HepG2 (cell line): Measurements from ENCODE around the gene MAN1A1. TPM values are rescaled to one million over a fixed set of nuclear protein-coding genes. Genes with fewer than 3 reads are reported as not detected.

Experiments used
- ATAC-seq: fragments of 200-7000 bp; cut with Tn5 transposase; 3 replicates; pipeline ENCODE4 v1.9.1; 2020; ENCODE audit warnings: mild to moderate bottlenecking, moderate library complexity
- BruUV-seq: library from RNA; stranded (reverse); fragments of 400-500 nt; replicated peaks from 2 replicates; lab custom pipeline; 2021; lab: Mats Ljungman, UMichigan
- CTCF ChIA-PET: fragments of 300-600 bp; formaldehyde crosslinking; extraction: SDS; loops from one replicate; lab custom pipeline; 2021; ENCODE audit warnings: low total read pairs, inconsistent platforms, low intra/inter-chr PET ratio; lab: Yijun Ruan, JAX
- POLR2A ChIA-PET: fragments of 350-600 bp; sonication (Branson Sonifier 250); formaldehyde crosslinking; loops from one replicate; lab custom pipeline; 2020; ENCODE audit warnings: antibody characterized with exemption, inconsistent platforms; lab: Yijun Ruan, JAX
- DNase-seq: peaks from one replicate; pipeline ENCODE4 v3.0.0-alpha.2; 2015; ENCODE audit warnings: low spot score
- FAIRE-seq: peaks from 3 replicates; lab custom pipeline; 2011; peaks lifted over from hg19 to GRCh38; lab: Jason Lieb, UNC
- H2AFZ ChIP-seq: one replicate; pipeline ENCODE4 v1.6.1; 2011; ENCODE audit warnings: low read length, inconsistent platforms
- H3K27ac ChIP-seq: fragments of 300-600 bp; 3 replicates; pipeline ENCODE4 v1.8.0; 2011; ENCODE audit warnings: mixed run types, mild to moderate bottlenecking, mixed read lengths, low read length, inconsistent platforms; ENCODE audit not compliant: insufficient read depth; ENCODE audit errors: extremely low read length
- H3K27me3 ChIP-seq, 2 experiments: fragments of 200-600 bp in 1 of 2; 2 replicates in 1 of 2; 3 replicates in 1 of 2; pipeline versions ENCODE4 v1.6.0 to v1.8.0; 2011; ENCODE audit warnings: low read length in 2 of 2, mild to moderate bottlenecking in 2 of 2, moderate library complexity in 2 of 2, inconsistent platforms in 1 of 2; ENCODE audit not compliant: insufficient read depth in 2 of 2, control insufficient read depth in 1 of 2
- H3K36me3 ChIP-seq, 2 experiments: fragments of 200-600 bp in 1 of 2; replicated peaks in 1 of 2; 2 replicates in 1 of 2; 3 replicates in 1 of 2; pipeline versions ENCODE4 v1.5.1 to v1.8.0; 2011; ENCODE audit warnings: low read length in 2 of 2, inconsistent platforms in 1 of 2; ENCODE audit not compliant: insufficient read depth in 2 of 2, control insufficient read depth in 1 of 2
- H3K4me1 ChIP-seq: 2 replicates; pipeline ENCODE4 v1.5.1; 2012; ENCODE audit warnings: low read length, inconsistent platforms; ENCODE audit not compliant: insufficient read depth
- H3K4me2 ChIP-seq: 2 replicates; pipeline ENCODE4 v1.6.0; 2011; ENCODE audit warnings: low read depth, low read length, inconsistent platforms
- H3K4me3 ChIP-seq, 3 experiments: fragments of 200-600 bp in 1 of 3; sonication (generic), shearing (Covaris generic) in 1 of 3; replicated peaks in 1 of 3; 2 replicates each; pipeline ENCODE4 v1.5.1; 2011 to 2016; ENCODE audit warnings: low read length in 3 of 3, inconsistent platforms in 2 of 3, low read depth in 2 of 3, mild to moderate bottlenecking in 2 of 3, control low read depth in 1 of 3, mixed read lengths in 1 of 3; ENCODE audit not compliant: insufficient read depth in 1 of 3
- H3K79me2 ChIP-seq: one replicate; pipeline ENCODE4 v1.6.1; 2011; ENCODE audit warnings: low read length, inconsistent platforms; ENCODE audit not compliant: insufficient read depth
- H3K9ac ChIP-seq: 2 replicates; pipeline ENCODE4 v1.6.0; 2011; ENCODE audit warnings: mild to moderate bottlenecking, low read depth, low read length, inconsistent platforms; ENCODE audit not compliant: insufficient read depth
- H3K9me3 ChIP-seq: 2 replicates; pipeline ENCODE4 v1.5.1; 2012; ENCODE audit warnings: mild to moderate bottlenecking, low read length
- H4K20me1 ChIP-seq: 2 replicates; pipeline ENCODE4 v1.6.0; 2011; ENCODE audit warnings: inconsistent platforms, mild to moderate bottlenecking, low read length, moderate library complexity; ENCODE audit not compliant: insufficient read depth
- AGO2 ChIP-seq: fragments of 200-400 bp; formaldehyde crosslinking; optimal IDR thresholded peaks from 2 replicates; pipeline ENCODE3; 2017; ENCODE audit warnings: mild to moderate bottlenecking, low read depth, low read length, moderate library complexity
- ATF1 ChIP-seq: IDR thresholded peaks from 2 replicates; pipeline ENCODE4 v1.6.1; 2016; ENCODE audit warnings: mild to moderate bottlenecking, control low read depth
- FLYWCH1 ChIP-seq: sonication (generic); formaldehyde crosslinking; IDR thresholded peaks from 2 replicates; pipeline ENCODE4 v1.8.1; 2023; ENCODE audit warnings: mild to moderate bottlenecking, missing genetic modification reagents
- FOXK1 ChIP-seq: sonication (generic); formaldehyde crosslinking; IDR thresholded peaks from 2 replicates; pipeline ENCODE4 v1.4.0; 2020; ENCODE audit warnings: low read depth, missing genetic modification reagents, borderline replicate concordance
- GATAD1 ChIP-seq: IDR thresholded peaks from 2 replicates; pipeline ENCODE4 v1.6.1; 2016; ENCODE audit warnings: missing genetic modification reagents, missing compliant biosample characterization
- POLR2AphosphoS2 ChIP-seq: IDR thresholded peaks from 2 replicates; pipeline ENCODE4 v1.6.1; 2011; ENCODE audit warnings: low read depth, low read length, improper control_type of control experiment
- RBM22 ChIP-seq: fragments of 200-400 bp; formaldehyde crosslinking; optimal IDR thresholded peaks from 2 replicates; pipeline ENCODE3; 2017; ENCODE audit warnings: mild to moderate bottlenecking, low read length, moderate library complexity
- SETDB1 ChIP-seq: sonication (generic); formaldehyde crosslinking; IDR thresholded peaks from 2 replicates; pipeline ENCODE4 v1.5.1; 2020; ENCODE audit warnings: missing genetic modification reagents, mild to moderate bottlenecking, borderline replicate concordance
- WGBS: methylation state at CpG from one replicate; pipeline ENCODE4 v1.1.6; 2017; ENCODE audit warnings: low lambda C conversion rate; 5-methylcytosine and 5-hydroxymethylcytosine counted together
- in situ Hi-C: cut with HindIII; loops from 2 replicates; pipeline ENCODE4 v1.10.0; 2017; ENCODE audit warnings: low pct_unique_long_range_greater_than_20kb; ENCODE audit not compliant: extremely low pct_ligation_motif_present
- intact Hi-C: fragments of 100-400 bp; cut with micrococcal nuclease; formaldehyde crosslinking; loops from one replicate; pipeline ENCODE4 v1.10.0; 2022; ENCODE audit not compliant: unreplicated experiment
- polyA plus RNA-seq, 8 experiments: library from polyadenylated mRNA; depleted of rRNA in 3 of 8; stranded (reverse) in 7 of 8; unstranded in 1 of 8; fragments of >200 nt; fragmentation: Illumina TruSeq in 4 of 8; extraction: Trizol in 4 of 8; gene quantifications; 2 replicates each; pipeline versions ENCODE4 v1.2.1 to v1.2.3, GENCODE V29; 2011 to 2016; ENCODE audit warnings: low read depth in 4 of 8, missing spikeins in 1 of 8, mixed read lengths in 1 of 8; ENCODE audit not compliant: insufficient read depth in 1 of 8
- total RNA-seq, 5 experiments: library from RNA; depleted of rRNA; stranded (reverse); fragments of >200 nt; fragmentation: Illumina TruSeq; extraction: Trizol; gene quantifications; 2 replicates each; pipeline ENCODE4 v1.2.3, GENCODE V29; 2016; ENCODE audit warnings: low read depth in 1 of 5
- TF ChIP-seq, protein P1 (sequence below): sonication (generic); formaldehyde crosslinking; IDR thresholded peaks from 2 replicates; pipeline ENCODE4 v1.4.0; 2020; ENCODE audit warnings: missing genetic modification reagents, borderline replicate concordance
- TF ChIP-seq, protein P2 (sequence below): sonication (generic); formaldehyde crosslinking; IDR thresholded peaks from 2 replicates; pipeline ENCODE4 v1.4.0; 2020; ENCODE audit warnings: missing genetic modification reagents

Gene MAN1A1
- total and polyA plus RNA-seq, 2 of the 13 experiments (the other 11 are each of a cell fraction or from before 2014, with no cell fraction given): 156 to 236 TPM

DNA sequence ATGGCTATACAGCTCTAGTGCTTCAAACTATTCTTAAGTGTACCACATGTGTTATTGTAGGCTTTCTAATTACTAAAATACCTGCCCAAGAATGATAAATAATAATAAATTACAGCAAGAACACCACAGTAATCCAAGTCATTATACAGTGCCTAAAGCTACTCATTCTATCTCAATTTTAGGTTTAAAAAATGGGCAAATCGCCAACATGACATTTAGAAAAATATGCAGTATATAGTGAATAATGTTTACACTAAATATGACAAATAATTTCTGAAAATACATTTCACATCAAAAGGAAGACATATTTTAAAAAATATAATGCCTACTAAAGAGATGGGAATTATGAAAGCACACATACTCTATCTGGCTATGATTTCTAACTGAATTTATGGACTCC is 91.8 kb downstream of the MAN1A1 start:
- H3K9ac ChIP-seq: no peak overlapping the region
- 0 out of 2 replicates have a peak, but pooled peaks cover 4% of the 10 kb centered on the region for H4K20me1 ChIP-seq
- H3K27ac ChIP-seq: no peak overlapping the region
- H3K79me2 ChIP-seq: peaks cover 68% of the 10 kb centered on the region
- no peak overlapping the region for H2AFZ ChIP-seq
- no peak overlapping the region for H3K4me2 ChIP-seq
- ATAC-seq: no peak
- ChIA-PET POLR2A (no interaction called here), CTCF (no interaction called here)
- no TSS peak for BruUV-seq
- TF ChIP-seq, protein P1, sequence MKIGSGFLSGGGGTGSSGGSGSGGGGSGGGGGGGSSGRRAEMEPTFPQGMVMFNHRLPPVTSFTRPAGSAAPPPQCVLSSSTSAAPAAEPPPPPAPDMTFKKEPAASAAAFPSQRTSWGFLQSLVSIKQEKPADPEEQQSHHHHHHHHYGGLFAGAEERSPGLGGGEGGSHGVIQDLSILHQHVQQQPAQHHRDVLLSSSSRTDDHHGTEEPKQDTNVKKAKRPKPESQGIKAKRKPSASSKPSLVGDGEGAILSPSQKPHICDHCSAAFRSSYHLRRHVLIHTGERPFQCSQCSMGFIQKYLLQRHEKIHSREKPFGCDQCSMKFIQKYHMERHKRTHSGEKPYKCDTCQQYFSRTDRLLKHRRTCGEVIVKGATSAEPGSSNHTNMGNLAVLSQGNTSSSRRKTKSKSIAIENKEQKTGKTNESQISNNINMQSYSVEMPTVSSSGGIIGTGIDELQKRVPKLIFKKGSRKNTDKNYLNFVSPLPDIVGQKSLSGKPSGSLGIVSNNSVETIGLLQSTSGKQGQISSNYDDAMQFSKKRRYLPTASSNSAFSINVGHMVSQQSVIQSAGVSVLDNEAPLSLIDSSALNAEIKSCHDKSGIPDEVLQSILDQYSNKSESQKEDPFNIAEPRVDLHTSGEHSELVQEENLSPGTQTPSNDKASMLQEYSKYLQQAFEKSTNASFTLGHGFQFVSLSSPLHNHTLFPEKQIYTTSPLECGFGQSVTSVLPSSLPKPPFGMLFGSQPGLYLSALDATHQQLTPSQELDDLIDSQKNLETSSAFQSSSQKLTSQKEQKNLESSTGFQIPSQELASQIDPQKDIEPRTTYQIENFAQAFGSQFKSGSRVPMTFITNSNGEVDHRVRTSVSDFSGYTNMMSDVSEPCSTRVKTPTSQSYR (CRISPR knock-in tag): no peak
- TF ChIP-seq ATF1 (CRISPR knock-in tag) (0 out of 2 replicates have a peak, but pooled peaks have one; percentile 3), AGO2 (peak; percentile 38), FOXK1 (CRISPR knock-in tag) (no peak)
- intact Hi-C loops: no loop called here
- peaks cover 12 to 38% of the 10 kb centered on the region in 2 experiments for H3K36me3 ChIP-seq
- WGBS: 97% methylated on average over 1 of the region's 1 CpG
- no peak overlapping the region for H3K4me3 ChIP-seq
- no peaks in the 10 kb centered on the region for H3K9me3 ChIP-seq
- no peaks in the 10 kb centered on the region for H3K27me3 ChIP-seq
- FAIRE-seq: no peak
- no peak for DNase-seq
- peaks cover 60% of the 10 kb centered on the region for H3K4me1 ChIP-seq
- in situ Hi-C loops: no loop called here

DNA sequence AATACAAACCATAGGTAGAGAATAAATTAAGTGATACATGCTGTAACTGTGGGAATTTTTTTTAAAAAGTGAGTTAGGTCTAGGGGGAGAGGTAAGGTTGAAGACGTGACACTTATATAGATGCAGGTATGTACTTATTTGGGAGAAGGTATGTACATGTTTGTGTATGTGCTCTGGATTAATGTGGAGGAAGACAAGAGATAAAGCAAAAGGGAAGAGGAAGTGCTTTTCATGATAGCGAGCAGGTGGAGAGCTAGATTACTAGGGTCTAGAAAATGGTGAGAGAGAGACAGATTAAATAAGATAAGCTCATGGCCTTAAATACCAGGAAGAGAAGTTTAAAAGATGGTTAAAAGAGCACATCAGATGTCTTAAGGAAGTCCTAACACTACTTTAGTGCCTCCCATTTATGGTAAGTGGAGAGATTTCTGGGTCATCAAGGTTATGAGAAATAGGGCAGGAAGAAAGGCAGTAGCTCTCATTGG is 92.5 kb downstream of the MAN1A1 start:
- BruUV-seq: no TSS peak
- Histone ChIP-seq H4K20me1 (0 out of 2 replicates have a peak, but pooled peaks cover 4% of the 10 kb centered on the region), H2AFZ (no peak overlapping the region), H3K4me3 (no peak overlapping the region), H3K4me1 (peaks cover 53% of the 10 kb centered on the region), H3K9me3 (no peaks in the 10 kb centered on the region), H3K36me3 (peaks cover 12 to 44% of the 10 kb centered on the region in 2 experiments), H3K79me2 (peaks cover 69% of the 10 kb centered on the region), H3K27me3 (no peaks in the 10 kb centered on the region), H3K4me2 (no peak overlapping the region), H3K9ac (no peak overlapping the region), H3K27ac (no peak overlapping the region)
- TF ChIP-seq RBM22: peak; percentile 69
- 0 out of 2 replicates have a peak, but pooled peaks have one; percentile 20 for TF ChIP-seq POLR2AphosphoS2
- no peak for TF ChIP-seq FLYWCH1 (CRISPR knock-in tag)
- TF ChIP-seq GATAD1 (CRISPR knock-in tag): peak; percentile 1; the same call in 1 of the 2 replicates
- TF ChIP-seq SETDB1 (CRISPR knock-in tag): no peak
- TF ChIP-seq, protein P2, sequence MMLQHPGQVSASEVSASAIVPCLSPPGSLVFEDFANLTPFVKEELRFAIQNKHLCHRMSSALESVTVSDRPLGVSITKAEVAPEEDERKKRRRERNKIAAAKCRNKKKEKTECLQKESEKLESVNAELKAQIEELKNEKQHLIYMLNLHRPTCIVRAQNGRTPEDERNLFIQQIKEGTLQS (CRISPR knock-in tag): no peak
- POLR2A ChIA-PET: no interaction called here
- CTCF ChIA-PET: no interaction called here
- no peak for DNase-seq
- intact Hi-C loops (no loop called here), in situ Hi-C loops (no loop called here)
- ATAC-seq: no peak
- FAIRE-seq: no peak
- WGBS: 97% methylated on average over 2 of the region's 2 CpGs
